Measurements from ENCODE around the gene AOC2. TPM values are rescaled to one million over a fixed set of nuclear protein-coding genes. Genes with fewer than 3 reads are reported as not detected.

The AOC2 gene
- total and polyA plus RNA-seq, 2 of the 13 experiments (the other 11 are each of a cell fraction or from before 2014, with no cell fraction given) = 1.2 to 3.3 TPM

DNA sequence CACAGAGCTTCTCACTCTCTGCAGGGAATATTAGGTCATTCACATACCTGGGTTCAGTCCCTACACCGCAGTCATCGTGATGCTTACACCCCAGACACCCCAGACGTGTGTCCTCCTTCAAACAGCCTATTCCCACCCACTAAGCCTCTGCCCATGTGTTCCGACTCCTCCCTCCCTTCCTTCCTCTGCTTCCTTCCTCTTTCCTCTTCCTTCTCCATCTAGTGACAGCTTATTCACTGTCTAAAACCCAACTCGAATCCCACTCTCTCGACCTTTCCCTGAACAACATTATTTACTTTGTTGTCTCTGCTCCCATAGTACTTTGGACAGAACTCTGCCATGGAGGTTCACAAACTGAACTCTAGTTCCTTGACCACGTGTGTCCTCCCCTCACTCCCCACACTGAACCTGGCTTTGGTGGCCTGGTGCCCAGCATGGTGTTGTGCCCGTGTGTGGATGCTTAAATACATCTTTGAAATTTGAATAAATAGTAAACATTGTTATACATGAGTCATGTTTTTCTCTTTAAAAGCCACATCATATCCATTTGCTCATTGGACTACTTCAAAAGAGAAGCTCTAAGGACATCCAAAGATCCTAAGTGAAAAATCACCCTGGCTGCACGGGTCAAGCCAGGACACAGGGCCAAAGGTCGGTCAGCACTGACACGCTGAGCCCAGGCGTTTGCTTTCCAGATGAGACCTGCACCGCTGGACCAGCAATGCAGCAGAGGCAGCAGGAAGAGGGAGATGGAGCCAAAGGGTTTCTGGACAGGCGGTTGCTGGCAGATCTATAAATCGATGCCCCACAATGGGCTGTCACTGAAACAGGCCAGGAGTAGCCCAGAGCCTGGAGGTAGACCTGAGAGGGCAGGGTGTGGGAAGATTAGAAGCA, 42.1 kb downstream of the AOC2 start (continued):
- TF ChIP-seq, protein P1, sequence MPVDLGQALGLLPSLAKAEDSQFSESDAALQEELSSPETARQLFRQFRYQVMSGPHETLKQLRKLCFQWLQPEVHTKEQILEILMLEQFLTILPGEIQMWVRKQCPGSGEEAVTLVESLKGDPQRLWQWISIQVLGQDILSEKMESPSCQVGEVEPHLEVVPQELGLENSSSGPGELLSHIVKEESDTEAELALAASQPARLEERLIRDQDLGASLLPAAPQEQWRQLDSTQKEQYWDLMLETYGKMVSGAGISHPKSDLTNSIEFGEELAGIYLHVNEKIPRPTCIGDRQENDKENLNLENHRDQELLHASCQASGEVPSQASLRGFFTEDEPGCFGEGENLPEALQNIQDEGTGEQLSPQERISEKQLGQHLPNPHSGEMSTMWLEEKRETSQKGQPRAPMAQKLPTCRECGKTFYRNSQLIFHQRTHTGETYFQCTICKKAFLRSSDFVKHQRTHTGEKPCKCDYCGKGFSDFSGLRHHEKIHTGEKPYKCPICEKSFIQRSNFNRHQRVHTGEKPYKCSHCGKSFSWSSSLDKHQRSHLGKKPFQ (CRISPR knock-in tag; IDR thresholded peaks at IDR 0.05; ENCODE audit: insufficient replicate concordance) = peak; percentile 47
- TF ChIP-seq, protein P2, sequence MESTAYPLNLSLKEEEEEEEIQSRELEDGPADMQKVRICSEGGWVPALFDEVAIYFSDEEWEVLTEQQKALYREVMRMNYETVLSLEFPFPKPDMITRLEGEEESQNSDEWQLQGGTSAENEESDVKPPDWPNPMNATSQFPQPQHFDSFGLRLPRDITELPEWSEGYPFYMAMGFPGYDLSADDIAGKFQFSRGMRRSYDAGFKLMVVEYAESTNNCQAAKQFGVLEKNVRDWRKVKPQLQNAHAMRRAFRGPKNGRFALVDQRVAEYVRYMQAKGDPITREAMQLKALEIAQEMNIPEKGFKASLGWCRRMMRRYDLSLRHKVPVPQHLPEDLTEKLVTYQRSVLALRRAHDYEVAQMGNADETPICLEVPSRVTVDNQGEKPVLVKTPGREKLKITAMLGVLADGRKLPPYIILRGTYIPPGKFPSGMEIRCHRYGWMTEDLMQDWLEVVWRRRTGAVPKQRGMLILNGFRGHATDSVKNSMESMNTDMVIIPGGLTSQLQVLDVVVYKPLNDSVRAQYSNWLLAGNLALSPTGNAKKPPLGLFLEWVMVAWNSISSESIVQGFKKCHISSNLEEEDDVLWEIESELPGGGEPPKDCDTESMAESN (CRISPR knock-in tag; conservative IDR thresholded peaks at IDR 0.05) = peak; percentile 81; the same call in 1 of the 2 replicates
- TF ChIP-seq ZNF619 (CRISPR knock-in tag; IDR thresholded peaks at IDR 0.05) = peak; percentile 72; the same call in 1 of the 2 replicates
- no peak for TF ChIP-seq ZNF260 (CRISPR knock-in tag; IDR thresholded peaks at IDR 0.05; ENCODE audit: borderline replicate concordance, low read depth)
- TF ChIP-seq ASH2L (IDR thresholded peaks at IDR 0.05; ENCODE audit: insufficient read length, low read depth, low read length) = peak; percentile 84
- TF ChIP-seq, protein P3, sequence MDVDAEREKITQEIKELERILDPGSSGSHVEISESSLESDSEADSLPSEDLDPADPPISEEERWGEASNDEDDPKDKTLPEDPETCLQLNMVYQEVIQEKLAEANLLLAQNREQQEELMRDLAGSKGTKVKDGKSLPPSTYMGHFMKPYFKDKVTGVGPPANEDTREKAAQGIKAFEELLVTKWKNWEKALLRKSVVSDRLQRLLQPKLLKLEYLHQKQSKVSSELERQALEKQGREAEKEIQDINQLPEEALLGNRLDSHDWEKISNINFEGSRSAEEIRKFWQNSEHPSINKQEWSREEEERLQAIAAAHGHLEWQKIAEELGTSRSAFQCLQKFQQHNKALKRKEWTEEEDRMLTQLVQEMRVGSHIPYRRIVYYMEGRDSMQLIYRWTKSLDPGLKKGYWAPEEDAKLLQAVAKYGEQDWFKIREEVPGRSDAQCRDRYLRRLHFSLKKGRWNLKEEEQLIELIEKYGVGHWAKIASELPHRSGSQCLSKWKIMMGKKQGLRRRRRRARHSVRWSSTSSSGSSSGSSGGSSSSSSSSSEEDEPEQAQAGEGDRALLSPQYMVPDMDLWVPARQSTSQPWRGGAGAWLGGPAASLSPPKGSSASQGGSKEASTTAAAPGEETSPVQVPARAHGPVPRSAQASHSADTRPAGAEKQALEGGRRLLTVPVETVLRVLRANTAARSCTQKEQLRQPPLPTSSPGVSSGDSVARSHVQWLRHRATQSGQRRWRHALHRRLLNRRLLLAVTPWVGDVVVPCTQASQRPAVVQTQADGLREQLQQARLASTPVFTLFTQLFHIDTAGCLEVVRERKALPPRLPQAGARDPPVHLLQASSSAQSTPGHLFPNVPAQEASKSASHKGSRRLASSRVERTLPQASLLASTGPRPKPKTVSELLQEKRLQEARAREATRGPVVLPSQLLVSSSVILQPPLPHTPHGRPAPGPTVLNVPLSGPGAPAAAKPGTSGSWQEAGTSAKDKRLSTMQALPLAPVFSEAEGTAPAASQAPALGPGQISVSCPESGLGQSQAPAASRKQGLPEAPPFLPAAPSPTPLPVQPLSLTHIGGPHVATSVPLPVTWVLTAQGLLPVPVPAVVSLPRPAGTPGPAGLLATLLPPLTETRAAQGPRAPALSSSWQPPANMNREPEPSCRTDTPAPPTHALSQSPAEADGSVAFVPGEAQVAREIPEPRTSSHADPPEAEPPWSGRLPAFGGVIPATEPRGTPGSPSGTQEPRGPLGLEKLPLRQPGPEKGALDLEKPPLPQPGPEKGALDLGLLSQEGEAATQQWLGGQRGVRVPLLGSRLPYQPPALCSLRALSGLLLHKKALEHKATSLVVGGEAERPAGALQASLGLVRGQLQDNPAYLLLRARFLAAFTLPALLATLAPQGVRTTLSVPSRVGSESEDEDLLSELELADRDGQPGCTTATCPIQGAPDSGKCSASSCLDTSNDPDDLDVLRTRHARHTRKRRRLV (CRISPR knock-in tag; IDR thresholded peaks at IDR 0.05) = no peak; the same call in 1 of the 2 replicates
- TF ChIP-seq ZNF501 (CRISPR knock-in tag; IDR thresholded peaks at IDR 0.05) = peak; percentile 93
- TF ChIP-seq, protein P4, sequence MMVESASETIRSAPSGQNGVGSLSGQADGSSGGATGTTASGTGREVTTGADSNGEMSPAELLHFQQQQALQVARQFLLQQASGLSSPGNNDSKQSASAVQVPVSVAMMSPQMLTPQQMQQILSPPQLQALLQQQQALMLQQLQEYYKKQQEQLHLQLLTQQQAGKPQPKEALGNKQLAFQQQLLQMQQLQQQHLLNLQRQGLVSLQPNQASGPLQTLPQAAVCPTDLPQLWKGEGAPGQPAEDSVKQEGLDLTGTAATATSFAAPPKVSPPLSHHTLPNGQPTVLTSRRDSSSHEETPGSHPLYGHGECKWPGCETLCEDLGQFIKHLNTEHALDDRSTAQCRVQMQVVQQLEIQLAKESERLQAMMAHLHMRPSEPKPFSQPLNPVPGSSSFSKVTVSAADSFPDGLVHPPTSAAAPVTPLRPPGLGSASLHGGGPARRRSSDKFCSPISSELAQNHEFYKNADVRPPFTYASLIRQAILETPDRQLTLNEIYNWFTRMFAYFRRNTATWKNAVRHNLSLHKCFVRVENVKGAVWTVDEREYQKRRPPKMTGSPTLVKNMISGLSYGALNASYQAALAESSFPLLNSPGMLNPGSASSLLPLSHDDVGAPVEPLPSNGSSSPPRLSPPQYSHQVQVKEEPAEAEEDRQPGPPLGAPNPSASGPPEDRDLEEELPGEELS (CRISPR knock-in tag; IDR thresholded peaks at IDR 0.05) = peak; percentile 55
- no peak for TF ChIP-seq ZFP62 (CRISPR knock-in tag; IDR thresholded peaks at IDR 0.05)
- TF ChIP-seq, protein P5, sequence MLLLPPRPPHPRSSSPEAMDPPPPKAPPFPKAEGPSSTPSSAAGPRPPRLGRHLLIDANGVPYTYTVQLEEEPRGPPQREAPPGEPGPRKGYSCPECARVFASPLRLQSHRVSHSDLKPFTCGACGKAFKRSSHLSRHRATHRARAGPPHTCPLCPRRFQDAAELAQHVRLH (CRISPR knock-in tag; IDR thresholded peaks at IDR 0.05; ENCODE audit: borderline replicate concordance, low read depth) = peak; percentile 67
- TF ChIP-seq, protein P6, sequence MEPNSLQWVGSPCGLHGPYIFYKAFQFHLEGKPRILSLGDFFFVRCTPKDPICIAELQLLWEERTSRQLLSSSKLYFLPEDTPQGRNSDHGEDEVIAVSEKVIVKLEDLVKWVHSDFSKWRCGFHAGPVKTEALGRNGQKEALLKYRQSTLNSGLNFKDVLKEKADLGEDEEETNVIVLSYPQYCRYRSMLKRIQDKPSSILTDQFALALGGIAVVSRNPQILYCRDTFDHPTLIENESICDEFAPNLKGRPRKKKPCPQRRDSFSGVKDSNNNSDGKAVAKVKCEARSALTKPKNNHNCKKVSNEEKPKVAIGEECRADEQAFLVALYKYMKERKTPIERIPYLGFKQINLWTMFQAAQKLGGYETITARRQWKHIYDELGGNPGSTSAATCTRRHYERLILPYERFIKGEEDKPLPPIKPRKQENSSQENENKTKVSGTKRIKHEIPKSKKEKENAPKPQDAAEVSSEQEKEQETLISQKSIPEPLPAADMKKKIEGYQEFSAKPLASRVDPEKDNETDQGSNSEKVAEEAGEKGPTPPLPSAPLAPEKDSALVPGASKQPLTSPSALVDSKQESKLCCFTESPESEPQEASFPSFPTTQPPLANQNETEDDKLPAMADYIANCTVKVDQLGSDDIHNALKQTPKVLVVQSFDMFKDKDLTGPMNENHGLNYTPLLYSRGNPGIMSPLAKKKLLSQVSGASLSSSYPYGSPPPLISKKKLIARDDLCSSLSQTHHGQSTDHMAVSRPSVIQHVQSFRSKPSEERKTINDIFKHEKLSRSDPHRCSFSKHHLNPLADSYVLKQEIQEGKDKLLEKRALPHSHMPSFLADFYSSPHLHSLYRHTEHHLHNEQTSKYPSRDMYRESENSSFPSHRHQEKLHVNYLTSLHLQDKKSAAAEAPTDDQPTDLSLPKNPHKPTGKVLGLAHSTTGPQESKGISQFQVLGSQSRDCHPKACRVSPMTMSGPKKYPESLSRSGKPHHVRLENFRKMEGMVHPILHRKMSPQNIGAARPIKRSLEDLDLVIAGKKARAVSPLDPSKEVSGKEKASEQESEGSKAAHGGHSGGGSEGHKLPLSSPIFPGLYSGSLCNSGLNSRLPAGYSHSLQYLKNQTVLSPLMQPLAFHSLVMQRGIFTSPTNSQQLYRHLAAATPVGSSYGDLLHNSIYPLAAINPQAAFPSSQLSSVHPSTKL (CRISPR knock-in tag; IDR thresholded peaks at IDR 0.05) = peak; percentile 85

Data from HepG2 (cell line).